Activated T-helper 17 cell treated with anti-CD3 and anti-CD28 coated beads, Interleukin-2, amount 50 U/mL, for 72 hours (primary cell): Measurements from ENCODE around the gene CHST15. TPM values are rescaled to one million over a fixed set of nuclear protein-coding genes. Genes with fewer than 3 reads are reported as not detected.

Source experiments
- ATAC-seq: fragments of 150-1000 bp; cut with Tn5 transposase; replicated peaks from 2 replicates; pipeline ENCODE4 v1.10.0; 2021; ENCODE audit warnings: mild to moderate bottlenecking, moderate library complexity
- H3K27ac Mint-ChIP-seq: one replicate; pipeline ENCODE4 v1.8.0; 2022; ENCODE audit warnings: mixed read lengths
- H3K27me3 Mint-ChIP-seq: one replicate; pipeline ENCODE4 v1.8.0; 2022; ENCODE audit warnings: mixed read lengths
- H3K36me3 Mint-ChIP-seq: one replicate; pipeline ENCODE4 v1.8.0; 2022; ENCODE audit warnings: low read depth, mild to moderate bottlenecking, mixed read lengths
- H3K4me1 Mint-ChIP-seq: one replicate; pipeline ENCODE4 v1.8.0; 2022; ENCODE audit warnings: mixed read lengths
- H3K4me3 Mint-ChIP-seq: one replicate; pipeline ENCODE4 v1.8.0; 2022; ENCODE audit warnings: mild to moderate bottlenecking, mixed read lengths
- H3K9me3 Mint-ChIP-seq: one replicate; pipeline ENCODE4 v1.8.0; 2022; ENCODE audit warnings: mixed read lengths
- total RNA-seq, 2 donors: library from RNA; stranded (reverse); gene quantifications; one replicate each; pipeline ENCODE4 v1.2.3, GENCODE V29; 2022

Gene CHST15
- total RNA-seq, 2 donors from 2014 or later: 0.56 to 10.9 TPM

DNA sequence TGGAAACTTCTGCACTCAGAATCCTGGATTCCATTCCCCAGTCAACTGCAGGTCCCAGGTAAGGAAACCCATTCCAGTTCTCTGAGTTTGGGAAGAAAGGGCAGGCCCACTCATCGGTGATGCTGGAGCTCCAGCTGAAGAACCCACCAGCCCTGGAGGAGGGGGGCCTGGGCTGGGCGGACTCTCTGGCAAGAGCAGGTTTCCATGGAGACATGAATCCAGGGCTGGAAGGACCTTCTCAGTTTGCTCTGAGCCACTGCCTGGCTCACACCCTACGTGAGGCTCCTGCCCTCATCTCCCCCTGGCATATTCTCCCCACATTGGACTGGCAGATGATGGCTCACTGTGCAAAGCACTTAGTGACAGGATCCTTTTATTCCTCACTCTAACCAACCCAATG lies 128.4 kb downstream of the CHST15 start:
- Mint-ChIP-seq H3K4me3 (no peak overlapping the region), H3K4me1 (no peaks in the 10 kb centered on the region), H3K27me3 (peaks cover 52% of the 10 kb centered on the region), H3K36me3 (no peaks in the 10 kb centered on the region), H3K27ac (no peak overlapping the region), H3K9me3 (no peaks in the 10 kb centered on the region)
- ATAC-seq: no peak

DNA sequence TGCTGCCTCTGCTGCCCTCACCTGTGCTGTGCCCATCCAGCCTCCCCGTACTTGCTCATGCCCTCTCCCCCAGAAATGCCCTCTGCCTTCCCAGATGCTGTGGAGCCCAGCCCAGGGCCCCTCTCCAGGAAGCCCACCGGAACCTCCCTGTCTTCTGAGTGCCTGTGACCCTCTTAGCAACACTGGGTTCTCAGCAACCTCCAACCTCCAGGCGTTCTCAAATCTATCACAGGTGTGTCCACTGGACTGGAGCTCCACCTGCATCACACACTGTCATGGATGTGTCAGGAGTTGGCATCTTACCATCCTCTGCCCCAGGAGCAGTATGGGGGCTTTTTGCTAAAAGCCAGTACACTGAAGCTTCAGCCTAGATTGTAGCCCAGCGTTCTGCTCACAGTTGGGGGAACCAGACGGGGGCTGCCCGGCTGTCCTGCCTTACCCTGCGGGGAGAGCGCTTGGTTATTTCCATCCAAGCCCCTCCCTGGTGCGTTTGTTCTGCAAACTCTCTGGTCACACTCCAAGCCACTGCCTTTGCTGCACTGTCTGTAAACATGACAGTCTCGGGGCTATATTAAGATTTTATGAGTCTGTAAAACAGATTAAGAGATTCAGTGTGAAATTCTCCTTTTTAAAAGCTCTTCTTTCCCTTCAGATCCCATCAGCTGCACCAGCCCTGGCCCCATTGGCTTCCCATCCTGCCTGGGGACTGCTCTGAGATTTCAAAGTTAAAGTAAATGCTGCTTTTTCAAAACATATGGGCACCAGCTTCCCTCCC lies 130.5 kb downstream of the CHST15 start:
- Mint-ChIP-seq H3K27ac (no peak overlapping the region), H3K4me1 (no peaks in the 10 kb centered on the region), H3K27me3 (peaks cover 36% of the 10 kb centered on the region), H3K4me3 (no peak overlapping the region), H3K36me3 (no peaks in the 10 kb centered on the region), H3K9me3 (no peaks in the 10 kb centered on the region)
- ATAC-seq: no peak

DNA sequence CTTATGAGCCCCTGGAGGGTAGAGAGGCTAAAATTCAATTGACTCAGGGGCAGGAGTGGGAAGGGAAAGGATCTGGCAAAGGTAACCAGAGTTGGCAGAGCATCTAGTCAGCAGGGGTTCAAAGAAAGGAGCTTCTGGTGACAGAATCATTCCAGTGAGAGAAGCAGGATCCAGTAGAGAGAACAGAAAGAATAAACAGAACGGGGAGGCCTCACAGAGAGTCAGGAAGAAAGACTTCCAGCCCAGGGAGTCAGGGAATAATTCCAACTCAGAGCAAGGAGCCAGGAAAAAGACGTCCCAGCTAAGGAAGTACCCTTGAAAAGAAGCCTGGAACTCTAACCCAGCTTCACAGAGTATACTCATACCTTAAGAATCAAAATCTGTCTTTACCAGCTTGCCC lies 135.2 kb downstream of the CHST15 start:
- Mint-ChIP-seq H3K27ac (no peak overlapping the region), H3K9me3 (no peaks in the 10 kb centered on the region), H3K27me3 (peaks cover 15% of the 10 kb centered on the region), H3K36me3 (no peaks in the 10 kb centered on the region), H3K4me1 (no peaks in the 10 kb centered on the region), H3K4me3 (no peak overlapping the region)
- ATAC-seq: no peak

Other genes with a start within 250 kb of the CHST15 start
- gene CPXM2, start 201.8 kb downstream of the CHST15 start, total RNA-seq: not detected